Activated CD8-positive, alpha-beta memory T cell treated with anti-CD3 and anti-CD28 coated beads for 1 hour (primary cell): ENCODE data around the gene SMARCB1.

Experiments
- DNase-seq, 2 donors: peaks; one replicate each; pipeline ENCODE4 v3.0.0-alpha.2; 2020; ENCODE audit warnings: low read depth in 1 of 2; ENCODE audit errors: extremely low read depth in 1 of 2

SMARCB1 gene

DNA sequence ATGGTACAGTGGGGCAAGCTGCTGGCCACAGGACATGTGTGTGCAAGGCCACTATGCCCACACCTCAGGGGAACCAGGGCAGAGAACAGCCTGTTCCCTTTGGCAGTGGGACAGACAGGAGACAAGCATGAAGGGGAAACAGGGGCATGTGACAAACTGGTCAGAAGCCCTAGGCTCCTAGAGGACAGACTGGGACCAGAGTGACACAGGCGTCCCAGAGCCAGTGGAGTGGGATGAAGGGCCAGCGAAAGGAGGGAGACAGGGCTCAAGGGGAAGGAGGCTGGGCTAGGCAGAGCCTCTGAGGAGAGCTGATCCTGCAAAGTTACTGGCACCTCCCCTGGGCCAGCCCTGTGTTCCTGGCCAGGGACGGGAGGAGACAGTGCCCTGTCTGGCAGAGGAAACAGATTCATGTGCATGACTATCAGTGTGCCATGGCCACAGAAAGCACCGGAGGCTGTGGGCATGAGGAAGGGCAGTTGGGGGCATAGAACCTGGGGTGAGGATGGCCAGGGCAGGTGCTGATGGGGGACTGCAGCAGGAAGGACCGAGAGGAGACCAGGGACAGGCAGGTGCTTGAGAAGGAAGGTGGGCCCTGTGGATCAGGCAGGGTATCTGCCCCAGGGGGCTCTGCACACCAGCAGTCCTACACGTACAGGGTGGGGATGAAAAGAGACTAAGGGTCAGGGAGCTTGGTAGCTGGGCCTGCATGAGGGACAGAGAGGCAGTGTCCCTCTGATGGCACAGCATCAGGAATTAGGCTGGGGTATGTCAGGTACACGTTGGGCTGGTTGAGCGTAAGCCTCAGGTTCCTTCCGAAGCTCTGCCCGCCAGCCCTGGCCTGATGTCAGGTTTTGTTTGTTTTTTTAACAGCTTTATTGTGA, 42.3 kb downstream of the SMARCB1 start:
- no peak for DNase-seq

DNA sequence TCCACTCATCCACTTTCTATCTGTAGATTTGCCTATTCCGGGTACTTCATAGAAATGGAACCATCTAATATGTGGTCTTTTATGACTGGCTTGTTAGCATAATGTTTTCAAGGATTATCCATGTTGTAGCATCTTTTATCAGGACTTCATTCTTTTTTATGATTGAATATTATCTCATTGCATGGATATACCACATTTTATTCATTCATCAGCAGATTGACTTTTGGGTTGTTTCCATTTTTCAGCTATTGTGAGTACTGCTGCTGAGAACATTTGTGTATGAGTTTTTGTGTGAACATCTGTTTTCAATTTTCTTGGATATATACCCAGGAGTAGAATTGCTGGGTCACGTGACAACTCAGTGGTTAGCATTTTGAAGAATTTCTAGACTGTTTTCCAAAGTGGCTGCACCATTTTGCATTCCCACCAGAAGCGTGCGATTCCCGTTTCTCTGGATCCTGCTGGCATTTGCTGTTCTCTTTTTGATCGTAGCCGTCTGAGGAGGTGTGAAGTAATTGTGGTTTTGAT, 43.1 kb downstream of the SMARCB1 start:
- DNase-seq, result no peak

DNA sequence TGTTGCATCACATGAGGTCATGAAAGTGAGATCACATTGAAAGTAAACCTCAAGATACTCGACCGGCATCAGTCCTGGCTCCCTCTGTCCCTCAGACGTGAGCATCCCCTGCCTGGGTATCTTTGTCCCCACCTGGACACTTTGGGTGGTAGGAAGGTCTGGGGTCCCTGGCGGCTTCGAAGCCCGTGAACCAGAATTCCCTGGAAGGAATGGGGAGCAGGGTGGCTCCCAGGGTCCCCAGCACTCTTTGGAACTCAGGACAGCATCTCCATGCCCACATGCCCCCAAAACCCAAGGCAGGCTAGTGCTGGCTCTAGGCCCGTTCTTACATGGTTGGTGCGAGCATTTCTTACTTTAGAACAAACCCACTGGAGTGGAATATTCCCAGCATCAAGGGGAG, 44.5 kb downstream of the SMARCB1 start:
- no peak for DNase-seq

DNA sequence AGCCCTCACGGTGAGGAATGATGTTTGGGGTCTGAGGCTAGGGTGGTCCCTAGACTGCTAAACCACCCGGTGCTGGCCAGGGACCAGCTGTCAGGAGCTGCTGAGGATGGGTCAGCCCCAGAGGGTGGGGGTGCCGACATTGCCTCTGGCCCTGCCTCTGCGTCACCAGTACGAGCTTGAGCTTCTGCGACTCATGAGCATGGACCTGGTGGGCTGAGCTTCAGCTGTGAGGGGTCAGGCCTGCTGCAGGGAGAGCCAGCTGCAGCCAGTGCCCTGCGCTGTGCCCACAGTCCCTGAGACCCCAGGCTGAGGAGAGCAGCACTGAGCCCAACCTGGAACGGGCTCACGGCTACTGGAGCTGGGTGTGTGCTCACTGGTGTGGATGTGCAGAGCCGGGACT, 45.0 kb downstream of the SMARCB1 start:
- no peak for DNase-seq

- DNase-seq, result no peak
Observed at GRCh38 chr22:23832226-23833016, 45.7 kb downstream of the SMARCB1 start.

DNA sequence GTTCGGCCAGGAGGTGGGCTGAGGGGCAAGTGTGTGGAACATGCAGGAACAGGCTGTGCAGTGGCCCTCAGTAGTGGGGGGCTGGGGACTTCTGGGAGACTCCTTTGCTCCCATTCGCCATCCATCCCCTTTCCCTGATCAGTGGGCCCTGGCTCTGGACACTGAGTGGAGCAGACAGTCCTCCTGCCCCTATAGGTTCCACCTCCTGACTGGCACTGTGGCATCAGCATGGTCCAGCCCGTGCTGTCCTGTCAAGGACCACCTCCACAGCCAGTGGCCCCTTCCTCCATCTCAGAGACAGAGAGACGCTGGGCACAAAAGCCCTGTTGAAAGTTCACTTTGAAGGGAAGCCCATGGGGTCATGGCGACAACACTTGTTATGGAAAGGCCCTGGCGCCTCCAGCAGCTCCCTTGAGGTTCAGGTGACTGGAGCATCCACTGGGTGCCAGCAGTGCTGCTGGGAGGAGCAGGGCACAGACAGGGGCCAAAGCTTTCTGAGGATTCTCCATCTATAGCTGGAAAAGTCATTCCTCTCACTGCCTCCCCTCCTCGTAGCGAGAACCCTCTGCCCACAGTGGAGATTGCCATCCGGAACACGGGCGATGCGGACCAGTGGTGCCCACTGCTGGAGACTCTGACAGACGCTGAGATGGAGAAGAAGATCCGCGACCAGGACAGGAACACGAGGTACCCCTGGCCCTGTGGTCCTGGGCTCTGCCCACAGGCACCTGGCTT, 46.4 kb downstream of the SMARCB1 start:
- no peak for DNase-seq

- no peak for DNase-seq
Observed at GRCh38 chr22:23833911-23834317, 47.1 kb downstream of the SMARCB1 start.

- DNase-seq, result no peak
Observed at GRCh38 chr22:23834406-23834792, 47.6 kb downstream of the SMARCB1 start.

GRCh38 chr22:23834793-23835483, 48.2 kb downstream of the SMARCB1 start:
- no peak for DNase-seq

- DNase-seq, result no peak
Observed at GRCh38 chr22:23835484-23836144, 48.8 kb downstream of the SMARCB1 start.

DNA sequence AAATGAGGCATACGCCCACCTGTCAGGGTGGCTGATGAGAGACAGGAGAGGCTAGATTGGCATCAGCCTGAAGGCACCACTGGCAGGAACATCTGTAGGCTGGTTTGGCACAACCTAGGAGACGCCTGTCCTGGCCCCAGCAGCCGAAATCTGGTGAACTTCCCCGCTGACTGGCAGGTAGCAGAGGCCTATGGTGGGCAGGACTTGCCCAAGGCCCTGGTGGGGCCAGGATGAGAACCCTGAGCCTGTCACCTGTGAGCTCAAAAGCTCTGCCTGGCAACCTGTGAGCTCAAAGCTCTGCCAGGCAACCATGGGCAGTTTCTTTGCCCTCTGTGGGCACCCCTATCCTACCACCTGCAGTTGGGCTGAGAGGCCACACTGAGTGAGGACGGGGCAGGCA, 49.5 kb downstream of the SMARCB1 start:
- DNase-seq, result no peak

DNA sequence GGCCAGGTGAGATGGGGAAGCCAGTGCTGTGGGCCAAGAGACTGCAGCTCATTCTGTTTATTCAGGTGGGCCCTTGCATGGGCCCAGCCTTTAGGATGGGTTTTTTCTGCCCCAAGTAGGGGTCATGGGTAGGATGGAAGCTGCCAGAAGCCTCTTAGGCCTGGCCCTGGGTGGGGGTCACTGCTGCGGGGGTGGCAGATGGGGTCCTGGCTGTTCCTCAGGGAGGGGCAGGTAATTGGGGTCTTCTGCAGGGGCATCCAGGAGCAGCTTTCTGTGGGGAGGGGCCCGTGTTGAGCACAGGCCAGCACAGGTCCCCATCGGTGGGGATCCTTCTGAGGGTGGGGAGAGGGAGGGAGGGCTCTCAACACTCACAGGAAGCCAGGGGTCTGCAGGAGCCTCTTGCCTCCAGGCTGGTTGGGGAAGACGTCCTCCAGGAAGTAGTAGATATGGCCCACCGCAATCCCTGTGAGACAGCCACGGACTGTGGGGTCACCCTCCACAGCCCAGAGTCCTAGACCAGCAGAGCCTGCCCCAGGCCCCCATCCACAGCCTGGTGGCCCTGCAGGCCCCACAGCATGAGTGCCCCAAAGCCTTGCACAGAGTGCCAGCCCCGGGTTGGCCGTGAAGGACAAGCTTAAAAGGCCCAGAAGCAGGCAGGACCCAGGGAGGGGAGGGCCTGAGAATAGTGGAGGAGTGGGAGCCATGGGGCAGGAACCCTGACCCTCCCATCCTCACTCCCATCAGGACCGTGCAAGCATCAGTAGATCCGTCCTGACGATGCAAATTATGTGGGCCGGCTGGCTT, 50.1 kb downstream of the SMARCB1 start:
- DNase-seq, result no peak

DNA sequence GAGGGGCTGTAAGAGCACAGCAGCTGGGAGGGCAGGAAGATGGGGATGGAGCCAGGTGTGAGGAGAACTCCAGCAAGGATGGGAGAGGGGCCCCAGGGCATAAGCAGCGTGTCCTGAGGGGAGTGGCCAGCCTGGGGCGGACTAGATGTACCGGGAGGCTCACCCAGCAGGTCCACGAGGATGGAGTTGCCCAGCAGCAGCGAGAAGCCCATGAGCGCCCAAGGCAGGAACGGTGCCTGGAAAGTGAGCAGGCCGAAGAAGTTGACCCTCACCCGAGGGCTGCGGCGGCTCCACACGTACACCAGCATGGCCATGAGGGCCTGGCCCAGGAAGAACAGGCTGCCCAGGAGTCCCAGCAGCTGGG, 50.7 kb downstream of the SMARCB1 start:
- DNase-seq, result no peak

GRCh38 chr22:23837911-23838680, 51.3 kb downstream of the SMARCB1 start:
- no peak for DNase-seq

- DNase-seq, result peak; percentile 86 to 90
Observed at GRCh38 chr22:23838681-23839468, 52.1 kb downstream of the SMARCB1 start, which contains the start of gene DERL3. DERL3 (minus strand) TSS chr22:23839006; CDS start chr22:23838987, 19 bp downstream.

GRCh38 chr22:23840026-23840425, 53.3 kb downstream of the SMARCB1 start:
- DNase-seq, result no peak

DNA sequence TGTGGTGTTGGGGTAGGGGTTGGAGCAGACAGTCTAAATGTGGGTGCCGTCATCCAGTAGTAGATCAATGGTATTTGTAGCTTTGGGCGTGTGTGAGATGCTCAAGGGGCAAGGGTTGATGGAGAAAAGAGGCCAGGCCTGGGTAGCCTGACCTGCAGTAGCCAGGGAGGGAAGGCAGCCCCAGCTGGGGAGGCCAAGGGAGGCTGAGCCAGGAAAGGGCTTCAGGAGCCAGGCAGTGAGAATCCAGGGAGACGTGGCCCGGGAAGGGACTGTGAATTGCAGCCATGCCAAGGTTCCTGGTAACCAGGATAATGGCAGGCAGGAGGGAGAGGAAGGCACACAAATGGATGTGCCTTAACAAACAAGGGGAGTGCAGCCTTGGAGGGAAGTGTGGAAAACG, 54.5 kb downstream of the SMARCB1 start:
- DNase-seq, result no peak
